HCT116 (cell line): ENCODE measurements around the gene ENHO. TPM values are rescaled to one million over a fixed set of nuclear protein-coding genes. Genes with fewer than 3 reads are reported as not detected.

Experiments used
- ATAC-seq: fragments of 200-7000 bp; cut with Tn5 transposase; 2 replicates; pipeline ENCODE4 v1.9.1; 2020; ENCODE audit warnings: mild to moderate bottlenecking, moderate library complexity
- BruUV-seq: library from RNA; stranded (reverse); fragments of 400-500 nt; replicated peaks from 2 replicates; lab custom pipeline; 2021; lab: Mats Ljungman, UMichigan
- CTCF ChIA-PET: fragments of 300-600 bp; sonication (Branson Sonifier 250); formaldehyde crosslinking; loops from one replicate; lab custom pipeline; 2021; ENCODE audit warnings: antibody characterized with exemption; lab: Charles Lee
- POLR2A ChIA-PET: fragments of 300-600, 350-600 bp; sonication (Branson Sonifier 250); formaldehyde crosslinking; loops from one replicate; lab custom pipeline; 2021; ENCODE audit warnings: antibody characterized with exemption; lab: Charles Lee
- RAD21 ChIA-PET, 2 experiments: fragments of 300-600 bp; sonication (Branson Sonifier 250); formaldehyde crosslinking; loops; one replicate each; lab custom pipeline; 2023; ENCODE audit warnings: low total read pairs in 2 of 2; ENCODE audit not compliant: uncharacterized antibody in 2 of 2, unreplicated experiment in 2 of 2, low non-redundant PET in 1 of 2; lab: Charles Lee
- DNase-seq: peaks from one replicate; pipeline ENCODE4 v3.0.0-alpha.2; 2010; ENCODE audit warnings: low read depth, low spot score
- H2AFZ ChIP-seq: fragments of 200-600 bp; shearing (Covaris generic), sonication (generic); 2 replicates; pipeline ENCODE4 v1.6.1; 2017; ENCODE audit warnings: low read depth, mixed run types, mixed read lengths, antibody characterized with exemption, low read length; ENCODE audit not compliant: poor library complexity, severe bottlenecking
- H3K27ac ChIP-seq: 2 replicates; pipeline ENCODE4 v1.5.1; 2012; ENCODE audit warnings: low read depth, low read length
- H3K27me3 ChIP-seq: fragments of 200-600 bp; sonication (generic); 2 replicates; pipeline ENCODE4 v1.6.1; 2016; ENCODE audit warnings: mixed run types, low read length, mixed read lengths; ENCODE audit not compliant: insufficient read depth
- H3K36me3 ChIP-seq, 2 experiments: fragments of 200-500 bp in 1 of 2; fragments of 200-600 bp in 1 of 2; sonication (Bioruptor generic) in 1 of 2; sonication (generic) in 1 of 2; 2 replicates each; pipeline versions ENCODE4 v1.5.1 to v1.6.1; 2014 to 2016; ENCODE audit warnings: low read length in 2 of 2, inconsistent platforms in 1 of 2, mixed read lengths in 1 of 2, mixed run types in 1 of 2; ENCODE audit not compliant: insufficient read depth in 2 of 2, control insufficient read depth in 1 of 2
- H3K4me1 ChIP-seq, 2 experiments: fragments of 200-600 bp in 1 of 2; sonication (generic) in 1 of 2; 2 replicates each; pipeline versions ENCODE4 v1.5.1 to v1.6.1; 2012 to 2017; ENCODE audit warnings: low read length in 2 of 2, inconsistent platforms in 1 of 2, mild to moderate bottlenecking in 1 of 2, mixed read lengths in 1 of 2, mixed run types in 1 of 2, moderate library complexity in 1 of 2; ENCODE audit not compliant: insufficient read depth in 2 of 2, control insufficient read depth in 1 of 2
- H3K4me2 ChIP-seq: fragments of 200-600 bp; sonication (generic); 2 replicates; pipeline ENCODE4 v1.6.1; 2017; ENCODE audit warnings: mixed run types, low read length, mixed read lengths
- H3K4me3 ChIP-seq, 2 experiments: fragments of 200-600 bp in 1 of 2; sonication (generic) in 1 of 2; replicated peaks in 1 of 2; 2 replicates each; pipeline ENCODE4 v1.5.1; 2011 to 2016; ENCODE audit warnings: low read length in 2 of 2, control low read depth in 1 of 2, low read depth in 1 of 2, mild to moderate bottlenecking in 1 of 2, mixed read lengths in 1 of 2, mixed run types in 1 of 2
- H3K79me2 ChIP-seq: fragments of 200-600 bp; sonication (generic); 2 replicates; pipeline ENCODE4 v1.6.1; 2017; ENCODE audit warnings: mild to moderate bottlenecking, mixed run types, low read length, moderate library complexity, mixed read lengths; ENCODE audit not compliant: insufficient read depth
- H3K9ac ChIP-seq: fragments of 200-600 bp; sonication (generic); 2 replicates; pipeline ENCODE4 v1.6.1; 2016; ENCODE audit warnings: low read length, mixed read lengths
- H3K9me2 ChIP-seq: fragments of 200-600 bp; sonication (generic), shearing (Covaris generic); 2 replicates; pipeline ENCODE4 v1.6.1; 2017; ENCODE audit warnings: mixed run types, mild to moderate bottlenecking, moderate library complexity; ENCODE audit not compliant: insufficient read depth
- H3K9me3 ChIP-seq, 2 experiments: fragments of 200-500 bp in 1 of 2; fragments of 200-600 bp in 1 of 2; sonication (Bioruptor generic) in 1 of 2; sonication (generic) in 1 of 2; 2 replicates each; pipeline ENCODE4 v1.6.1; 2014 to 2017; ENCODE audit warnings: low read length in 2 of 2, mixed read lengths in 2 of 2, inconsistent platforms in 1 of 2, low read depth in 1 of 2, mild to moderate bottlenecking in 1 of 2, mixed run types in 1 of 2, moderate library complexity in 1 of 2; ENCODE audit not compliant: control insufficient read depth in 1 of 2, insufficient read depth in 1 of 2
- H4K20me1 ChIP-seq: fragments of 200-600 bp; sonication (generic), shearing (Covaris generic); 2 replicates; pipeline ENCODE4 v1.6.1; 2017; ENCODE audit warnings: mixed run types, mild to moderate bottlenecking, moderate library complexity; ENCODE audit not compliant: insufficient read depth
- CTCF ChIP-seq, 3 experiments: fragments of 200-600 bp in 1 of 3; sonication (generic) in 1 of 3; IDR thresholded peaks in 2 of 3; conservative IDR thresholded peaks in 1 of 3; 2 replicates each; pipeline ENCODE4 v1.5.1; 2012 to 2017; ENCODE audit warnings: low read depth in 2 of 3, low read length in 2 of 3, antibody characterized with exemption in 1 of 3, borderline replicate concordance in 1 of 3, control low read depth in 1 of 3, mild to moderate bottlenecking in 1 of 3, mixed read lengths in 1 of 3, mixed run types in 1 of 3, moderate library complexity in 1 of 3; ENCODE audit not compliant: insufficient read depth in 1 of 3
- EGR1 ChIP-seq: IDR thresholded peaks from 2 replicates; pipeline ENCODE4 v1.6.1; 2012; ENCODE audit warnings: low read depth
- ELF1 ChIP-seq: IDR thresholded peaks from 2 replicates; pipeline ENCODE4 v1.6.1; 2012; ENCODE audit warnings: low read depth, borderline replicate concordance
- EZH2 ChIP-seq: fragments of 200-600 bp; sonication (generic); IDR thresholded peaks from 2 replicates; pipeline ENCODE4 v1.6.1; 2017; ENCODE audit warnings: antibody characterized with exemption, mixed run types
- EZH2phosphoT487 ChIP-seq: fragments of 200-600 bp; IDR thresholded peaks from 2 replicates; pipeline ENCODE4 v1.6.1; 2018; ENCODE audit warnings: antibody characterized with exemption, borderline replicate concordance
- FOSL1 ChIP-seq: IDR thresholded peaks from 2 replicates; pipeline ENCODE4 v1.6.1; 2012; ENCODE audit warnings: low read depth
- JUND ChIP-seq: IDR thresholded peaks from 2 replicates; pipeline ENCODE4 v1.6.1; 2012
- MAX ChIP-seq: IDR thresholded peaks from 2 replicates; pipeline ENCODE4 v1.6.1; 2012
- POLR2AphosphoS5 ChIP-seq: IDR thresholded peaks from 2 replicates; pipeline ENCODE4 v1.6.1; 2011; ENCODE audit warnings: mild to moderate bottlenecking, low read depth, low read length, moderate library complexity
- RAD21 ChIP-seq: IDR thresholded peaks from 2 replicates; pipeline ENCODE4 v1.6.1; 2012; ENCODE audit warnings: low read depth, mild to moderate bottlenecking
- REST ChIP-seq: IDR thresholded peaks from 2 replicates; pipeline ENCODE4 v1.6.1; 2012; ENCODE audit warnings: low read depth
- SIN3A ChIP-seq: IDR thresholded peaks from 2 replicates; pipeline ENCODE4 v1.6.1; 2012; ENCODE audit warnings: low read depth
- SP1 ChIP-seq: IDR thresholded peaks from 2 replicates; pipeline ENCODE4 v1.6.1; 2012; ENCODE audit warnings: low read depth
- SRF ChIP-seq: IDR thresholded peaks from 2 replicates; pipeline ENCODE4 v1.6.1; 2012; ENCODE audit warnings: low read depth
- TCF7L2 ChIP-seq: IDR thresholded peaks from 2 replicates; pipeline ENCODE4 v1.7.0; 2011; ENCODE audit warnings: borderline replicate concordance, inconsistent platforms; ENCODE audit not compliant: insufficient read depth, insufficient read length; ENCODE audit errors: extremely low read depth
- YY1 ChIP-seq: IDR thresholded peaks from 2 replicates; pipeline ENCODE4 v1.6.1; 2011; ENCODE audit warnings: low read length, low read depth, moderate library complexity, mild to moderate bottlenecking; ENCODE audit not compliant: insufficient replicate concordance; ENCODE audit errors: extremely low read depth
- ZFX ChIP-seq: fragments of 450-650 bp; IDR thresholded peaks from 2 replicates; pipeline ENCODE4 v1.6.1; 2017
- ZNF274 ChIP-seq: fragments of 200-500 bp; sonication (Bioruptor generic); IDR thresholded peaks from 2 replicates; pipeline ENCODE4 v1.6.1; 2014; ENCODE audit warnings: mild to moderate bottlenecking, low read depth, low read length, inconsistent platforms
- intact Hi-C: fragments of 100-400 bp; cut with micrococcal nuclease; formaldehyde crosslinking; loops from 2 replicates; pipeline ENCODE4 v1.10.0; 2022
- total RNA-seq: library from RNA; stranded (reverse); gene quantifications from one replicate; pipeline ENCODE4 v1.2.1, GENCODE V29; 2021; ENCODE audit not compliant: unreplicated experiment

ENHO gene
- total RNA-seq, 1 experiment from 2014 or later = 6.1 TPM

GRCh38 chr9:34498553-34498952, 24.2 kb downstream of the ENHO start:
- Histone ChIP-seq H3K4me2 (no peak overlapping the region), H3K9ac (no peak overlapping the region), H3K79me2 (no peaks in the 10 kb centered on the region), H3K36me3 (no peaks in the 10 kb centered on the region), H3K9me2 (no peaks in the 10 kb centered on the region), H4K20me1 (no peaks in the 10 kb centered on the region), H2AFZ (no peak overlapping the region), H3K4me1 (peaks cover 7 to 10% of the 10 kb centered on the region in 2 experiments; a peak in 2 of 4 replicates), H3K27ac (no peak overlapping the region), H3K4me3 (no peak overlapping the region), H3K9me3 (no peaks in the 10 kb centered on the region), H3K27me3 (no peaks in the 10 kb centered on the region)
- intact Hi-C loops = no loop called here
- ChIA-PET RAD21 (no interaction called here), CTCF (interaction anchor here (1.1 kb wide), 1 partner anchor 95 kb away, joined by 5 read pairs; no protein-coding TSS in a partner anchor), POLR2A (no interaction called here)
- DNase-seq (no peak), ATAC-seq (no peak)
- BruUV-seq = no TSS peak
- TF ChIP-seq FOSL1 (no peak), ZFX (no peak), EGR1 (no peak), CTCF (IDR thresholded peaks at IDR 0.05 in 2 of 3, conservative IDR thresholded peaks at IDR 0.05 in 1 of 3; ENCODE audit: borderline replicate concordance in 1 of 3, insufficient read depth in 1 of 3, low read depth in 2 of 3, low read length in 2 of 3) (no peak), YY1 (no peak), MAX (no peak), SIN3A (no peak), JUND (no peak), EZH2 (no peak), ELF1 (no peak), TCF7L2 (no peak), ZNF274 (no peak), REST (no peak), POLR2AphosphoS5 (no peak), SP1 (no peak), RAD21 (no peak), EZH2phosphoT487 (no peak), SRF (no peak)
